GM12864 (cell line): ENCODE results near the gene PDZD7.

Experiments
- DNase-seq: peaks from one replicate; pipeline ENCODE4 v3.0.0-alpha.2; 2011; ENCODE audit warnings: low read depth
- H3K4me3 ChIP-seq: 2 replicates; pipeline ENCODE4 v1.5.1; 2011; ENCODE audit warnings: mild to moderate bottlenecking, low read depth, low read length, control low read depth
- CTCF ChIP-seq: IDR thresholded peaks from 2 replicates; pipeline ENCODE4 v1.5.1; 2011; ENCODE audit warnings: low read depth, mild to moderate bottlenecking, moderate library complexity, low read length, control low read depth, inconsistent platforms; ENCODE audit errors: missing control alignments

PDZD7 gene

GRCh38 chr10:100987685-100988049, 43.3 kb downstream of the PDZD7 start:
- peak overlapping the region; percentile 81 for H3K4me3 ChIP-seq
- no peak for TF ChIP-seq CTCF
- DNase-seq: no peak

DNA sequence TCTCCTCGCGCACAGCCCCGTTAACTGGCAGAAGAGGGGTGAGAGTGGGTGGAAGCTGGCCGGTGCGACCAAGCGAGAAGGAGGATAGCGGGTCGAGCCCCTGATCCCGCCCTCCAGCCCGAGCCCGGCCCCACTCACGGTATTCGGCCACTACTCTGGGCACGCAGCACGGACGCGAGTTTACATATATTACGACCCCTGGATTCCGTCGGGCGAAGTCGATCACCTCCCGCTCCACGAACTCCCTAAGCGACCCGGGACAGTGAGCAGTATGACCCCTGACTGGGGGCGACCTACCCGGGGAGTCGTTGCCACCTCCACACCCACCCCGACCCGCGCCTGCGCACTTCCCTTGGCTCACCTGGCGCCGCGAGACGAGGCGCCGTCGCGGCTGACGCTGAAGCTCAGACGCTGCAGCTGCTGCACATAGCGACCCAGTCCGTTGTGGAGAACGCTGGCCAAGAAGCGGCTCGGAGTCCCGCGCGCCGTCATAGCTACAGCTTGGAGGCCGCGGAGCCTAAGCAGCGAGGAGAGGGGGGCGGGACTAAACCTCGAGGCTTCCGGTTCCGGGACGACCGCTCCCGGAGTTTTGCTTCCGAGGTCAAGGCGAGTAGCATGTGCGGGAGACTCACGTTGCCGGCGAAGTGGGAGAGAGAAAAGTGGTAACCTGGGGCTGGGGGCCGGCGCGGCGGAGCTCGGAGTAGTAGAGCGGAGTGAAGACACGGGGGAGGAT, 43.8 kb downstream of the PDZD7 start, which contains the start of the genes MRPL43 and TWNK:
TSS of gene MRPL43 (minus strand) at position 546 of the 733 bp plus-strand sequence. CDS start at position 492, 54 bp downstream.
TSS of gene TWNK (plus strand) at position 592 of the 733 bp plus-strand sequence. CDS start 668 bp downstream, outside the sequence.
- no peak for TF ChIP-seq CTCF
- DNase-seq: no peak
- peak within 1 kb of the TSS; percentile 81 for H3K4me3 ChIP-seq

- no peak for DNase-seq
- peak overlapping the region; percentile 81 for H3K4me3 ChIP-seq
- TF ChIP-seq CTCF: no peak
Measured at GRCh38 chr10:100986623-100986951, 44.3 kb downstream of the PDZD7 start.

DNA sequence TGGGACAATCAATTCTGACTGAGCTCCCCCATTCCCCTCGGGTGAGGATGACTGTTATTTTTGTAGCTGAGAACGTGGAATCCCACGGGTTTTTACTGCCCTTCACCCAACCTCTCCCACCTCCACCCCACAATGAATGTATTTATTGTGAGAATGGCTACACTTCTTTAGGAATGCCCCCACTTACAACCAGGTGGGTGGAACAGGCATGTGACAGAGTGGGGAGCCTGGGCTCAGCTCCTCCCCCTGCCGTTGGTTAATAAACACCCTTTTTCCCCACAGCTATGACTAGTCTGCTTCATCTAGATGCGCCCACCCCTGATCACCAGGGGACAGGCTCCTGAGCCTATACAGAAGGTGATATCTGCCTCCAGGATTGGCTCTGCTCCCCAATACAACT, 45.6 kb downstream of the PDZD7 start:
- no peak for DNase-seq
- no peak for TF ChIP-seq CTCF
- no peak overlapping the region for H3K4me3 ChIP-seq

DNA sequence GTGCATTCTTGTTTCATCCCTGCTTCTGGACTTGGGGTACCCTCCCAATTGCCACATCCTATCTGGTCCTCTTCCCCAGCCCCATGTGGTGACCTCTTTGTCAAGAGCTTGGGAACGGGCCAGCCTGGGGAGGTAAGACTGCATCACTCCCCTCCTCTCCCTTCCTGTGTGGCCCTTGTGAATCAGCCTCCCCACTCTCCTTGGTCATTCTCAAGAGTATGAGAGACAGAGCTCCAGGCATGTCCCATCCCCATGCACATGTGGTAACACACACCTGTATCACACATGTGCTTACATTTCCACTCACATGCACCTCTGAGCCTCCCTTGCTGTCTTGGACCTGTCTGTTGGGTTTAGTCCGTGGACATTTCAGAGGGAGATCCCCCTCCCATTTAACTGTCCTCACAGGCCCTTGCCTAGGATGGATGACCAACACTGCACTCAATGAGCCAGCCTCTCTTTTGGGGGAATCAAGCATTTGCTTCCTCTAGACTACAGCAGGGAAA, 46.2 kb downstream of the PDZD7 start:
- TF ChIP-seq CTCF: no peak
- H3K4me3 ChIP-seq: no peak overlapping the region
- DNase-seq: no peak

- DNase-seq: no peak
- TF ChIP-seq CTCF: no peak
Measured at GRCh38 chr10:100983868-100984671, 46.9 kb downstream of the PDZD7 start.

More at GRCh38 chr10:100983868-100984671, 46.9 kb downstream of the PDZD7 start:
- no peak overlapping the region for H3K4me3 ChIP-seq
